ENCODE measurements around the gene AIG1. TPM values are rescaled to one million over a fixed set of nuclear protein-coding genes. Genes with fewer than 3 reads are reported as not detected.

Gene AIG1
- polyA plus RNA-seq, 1 of the 3 experiments (the other 2 are of a cell fraction): 36.8 TPM

- H2AFZ ChIP-seq (ENCODE audit: low read depth): no peak overlapping the region
- WGBS (ENCODE audit: low lambda C conversion rate): 94% methylated on average over 2 of the region's 2 CpGs
Measured at GRCh38 chr6:143050509-143050908, 10.2 kb upstream of the AIG1 start.

DNA sequence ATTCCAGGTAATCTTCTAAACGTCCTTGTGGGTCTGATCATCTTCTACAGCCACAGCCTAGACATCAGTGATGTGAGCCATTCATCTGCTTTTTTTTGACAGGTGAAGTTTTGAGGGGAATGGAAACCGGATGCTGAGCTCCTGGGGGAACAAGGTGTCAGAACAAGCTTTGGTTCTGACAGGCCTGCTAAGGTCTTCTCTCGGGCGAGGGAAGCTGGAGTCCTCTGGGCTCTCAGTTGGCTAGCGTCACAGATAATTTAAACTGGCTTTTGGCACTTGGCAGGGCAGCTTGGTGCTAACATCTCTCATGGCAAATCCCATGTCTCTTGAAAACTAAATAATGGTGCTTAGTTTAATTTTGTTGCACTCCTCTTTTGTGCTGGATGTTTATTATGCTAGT lies 8.4 kb upstream of the AIG1 start:
- ChIA-PET CTCF (no interaction called here), POLR2A (no interaction called here)
- H3K4me2 ChIP-seq: no peak overlapping the region
- no peaks in the 10 kb centered on the region for H3K79me2 ChIP-seq (ENCODE audit: insufficient read depth)
- no peaks in the 10 kb centered on the region for H3K9me2 ChIP-seq
- no peaks in the 10 kb centered on the region for H3F3A ChIP-seq (replicated peaks; ENCODE audit: insufficient read depth)
- H3K9me3 ChIP-seq: no peaks in the 10 kb centered on the region
- no peaks in the 10 kb centered on the region for H4K20me1 ChIP-seq (ENCODE audit: insufficient read depth)
- H3K36me3 ChIP-seq (replicated peaks in 1 of 2; ENCODE audit: control insufficient read depth in 1 of 2, insufficient read depth in 2 of 2, low read length in 1 of 2): no peaks in the 10 kb centered on the region
- H3K4me1 ChIP-seq (ENCODE audit: control insufficient read depth in 1 of 2, insufficient read depth in 2 of 2, low read depth in 1 of 2, low read length in 1 of 2): no peaks in the 10 kb centered on the region
- H3K9ac ChIP-seq: no peak overlapping the region
- H3K27ac ChIP-seq (ENCODE audit: low read depth in 2 of 2, low read length in 1 of 2): no peak overlapping the region
- no peaks in the 10 kb centered on the region for H3K27me3 ChIP-seq (ENCODE audit: insufficient read depth)
- H3K4me3 ChIP-seq (ENCODE audit: low read depth in 2 of 2, low read length in 1 of 2): no peak overlapping the region
- WGBS (ENCODE audit: low lambda C conversion rate): 54% methylated on average over 3 of the region's 5 CpGs
- H2AFZ ChIP-seq (ENCODE audit: low read depth): no peak overlapping the region
- no peak for DNase-seq
- no peak for TF ChIP-seq TCF12 (IDR thresholded peaks at IDR 0.05)
- TF ChIP-seq REST (IDR thresholded peaks at IDR 0.05; ENCODE audit: low read depth, low read length): no peak
- no peak for TF ChIP-seq ELF1 (IDR thresholded peaks at IDR 0.05)
- TF ChIP-seq, protein P1, sequence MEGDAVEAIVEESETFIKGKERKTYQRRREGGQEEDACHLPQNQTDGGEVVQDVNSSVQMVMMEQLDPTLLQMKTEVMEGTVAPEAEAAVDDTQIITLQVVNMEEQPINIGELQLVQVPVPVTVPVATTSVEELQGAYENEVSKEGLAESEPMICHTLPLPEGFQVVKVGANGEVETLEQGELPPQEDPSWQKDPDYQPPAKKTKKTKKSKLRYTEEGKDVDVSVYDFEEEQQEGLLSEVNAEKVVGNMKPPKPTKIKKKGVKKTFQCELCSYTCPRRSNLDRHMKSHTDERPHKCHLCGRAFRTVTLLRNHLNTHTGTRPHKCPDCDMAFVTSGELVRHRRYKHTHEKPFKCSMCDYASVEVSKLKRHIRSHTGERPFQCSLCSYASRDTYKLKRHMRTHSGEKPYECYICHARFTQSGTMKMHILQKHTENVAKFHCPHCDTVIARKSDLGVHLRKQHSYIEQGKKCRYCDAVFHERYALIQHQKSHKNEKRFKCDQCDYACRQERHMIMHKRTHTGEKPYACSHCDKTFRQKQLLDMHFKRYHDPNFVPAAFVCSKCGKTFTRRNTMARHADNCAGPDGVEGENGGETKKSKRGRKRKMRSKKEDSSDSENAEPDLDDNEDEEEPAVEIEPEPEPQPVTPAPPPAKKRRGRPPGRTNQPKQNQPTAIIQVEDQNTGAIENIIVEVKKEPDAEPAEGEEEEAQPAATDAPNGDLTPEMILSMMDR (IDR thresholded peaks at IDR 0.05): no peak
- TF ChIP-seq TEAD4 (IDR thresholded peaks at IDR 0.05; ENCODE audit: borderline replicate concordance, insufficient read depth): no peak
- TF ChIP-seq SMC3 (IDR thresholded peaks at IDR 0.05; ENCODE audit: low read depth, low read length): no peak
- no peak for TF ChIP-seq RXRA (IDR thresholded peaks at IDR 0.05; ENCODE audit: borderline replicate concordance, low read depth)
- TF ChIP-seq RCOR1 (IDR thresholded peaks at IDR 0.05; ENCODE audit: low read length): no peak
- TF ChIP-seq YY1 (IDR thresholded peaks at IDR 0.05; ENCODE audit: low read depth): no peak
- TF ChIP-seq FOXM1 (IDR thresholded peaks at IDR 0.05; ENCODE audit: low read depth): no peak
- TF ChIP-seq GATA2 (CRISPR knock-in tag; IDR thresholded peaks at IDR 0.05): no peak
- no peak for TF ChIP-seq POLR2AphosphoS5 (IDR thresholded peaks at IDR 0.05; ENCODE audit: low read depth, low read length)
- no peak for TF ChIP-seq TAF1 (IDR thresholded peaks at IDR 0.05; ENCODE audit: borderline replicate concordance, low read depth, low read length)
- TF ChIP-seq NFIC (IDR thresholded peaks at IDR 0.05; ENCODE audit: borderline replicate concordance): no peak
- no peak for TF ChIP-seq ZBTB33 (IDR thresholded peaks at IDR 0.05; ENCODE audit: borderline replicate concordance, low read depth)
- no peak for TF ChIP-seq MXI1 (IDR thresholded peaks at IDR 0.05; ENCODE audit: low read depth, low read length)

More at GRCh38 chr6:143050509-143050908, 10.2 kb upstream of the AIG1 start:
- CTCF ChIA-PET: interaction anchor here (1.3 kb wide), 1 partner anchor 24 kb away, joined by 4 read pairs; no protein-coding TSS in a partner anchor
- H3K9me3 ChIP-seq: no peaks in the 10 kb centered on the region
- TF ChIP-seq FOXM1 (IDR thresholded peaks at IDR 0.05; ENCODE audit: low read depth) (no peak), TEAD4 (IDR thresholded peaks at IDR 0.05; ENCODE audit: borderline replicate concordance, insufficient read depth) (no peak), SIN3A (IDR thresholded peaks at IDR 0.05; ENCODE audit: borderline replicate concordance, low read depth, low read length) (no peak), RFX5 (IDR thresholded peaks at IDR 0.05; ENCODE audit: low read length) (no peak), RAD21 (IDR thresholded peaks at IDR 0.05; ENCODE audit: low read length) (no peak), POLR2AphosphoS5 (IDR thresholded peaks at IDR 0.05; ENCODE audit: low read depth, low read length) (no peak), YY1 (IDR thresholded peaks at IDR 0.05; ENCODE audit: low read depth) (no peak), FOSL2 (IDR thresholded peaks at IDR 0.05; ENCODE audit: borderline replicate concordance, low read depth) (no peak), MEF2A (IDR thresholded peaks at IDR 0.05; ENCODE audit: borderline replicate concordance, low read depth) (no peak), USF2 (IDR thresholded peaks at IDR 0.05; ENCODE audit: borderline replicate concordance, low read depth, low read length) (no peak)
- no peaks in the 10 kb centered on the region for H3K9me2 ChIP-seq
- no peak for DNase-seq
- H3K4me2 ChIP-seq: no peak overlapping the region
- H3K27ac ChIP-seq (ENCODE audit: low read depth in 2 of 2, low read length in 1 of 2): no peak overlapping the region
- H3K79me2 ChIP-seq (ENCODE audit: insufficient read depth): no peaks in the 10 kb centered on the region
- POLR2A ChIA-PET: no interaction called here
- no peak overlapping the region for H3K4me3 ChIP-seq (ENCODE audit: low read depth in 2 of 2, low read length in 1 of 2)
- no peaks in the 10 kb centered on the region for H3F3A ChIP-seq (replicated peaks; ENCODE audit: insufficient read depth)
- no peak overlapping the region for H3K9ac ChIP-seq
- H3K36me3 ChIP-seq (replicated peaks in 1 of 2; ENCODE audit: control insufficient read depth in 1 of 2, insufficient read depth in 2 of 2, low read length in 1 of 2): no peaks in the 10 kb centered on the region
- H4K20me1 ChIP-seq (ENCODE audit: insufficient read depth): no peaks in the 10 kb centered on the region
- H3K27me3 ChIP-seq (ENCODE audit: insufficient read depth): no peaks in the 10 kb centered on the region
- H3K4me1 ChIP-seq (ENCODE audit: control insufficient read depth in 1 of 2, insufficient read depth in 2 of 2, low read depth in 1 of 2, low read length in 1 of 2): no peaks in the 10 kb centered on the region
